Smooth muscle cell of the brain vasculature (primary cell): ENCODE measurements around the gene CNTRL.
"Not testable (repeated sequence)": the region's sequence is repeated elsewhere in the genome, so short reads cannot be mapped to it uniquely, and the experiment has no call there.

Experiments used
- DNase-seq: peaks from one replicate; pipeline ENCODE4 v3.0.0-alpha.2; 2012; ENCODE audit warnings: low read depth, low spot score

The CNTRL gene

GRCh38 chr9:121071756-121072421 lies 2.9 kb upstream of the CNTRL start:
- no peak for DNase-seq

GRCh38 chr9:121073038-121073437 lies 1.7 kb upstream of the CNTRL start:
- no peak for DNase-seq

- no peak for DNase-seq
These were observed 689 bp downstream of the CNTRL start for GRCh38 chr9:121075251-121076036.

GRCh38 chr9:121082075-121082474 lies 7.3 kb downstream of the CNTRL start:
- DNase-seq, result no peak

- no peak for DNase-seq
These were observed 10.9 kb downstream of the CNTRL start for GRCh38 chr9:121085661-121086060.

- DNase-seq, result no peak
These were observed 13.8 kb downstream of the CNTRL start for GRCh38 chr9:121088576-121088975.

GRCh38 chr9:121090743-121091142 lies 16.0 kb downstream of the CNTRL start:
- not testable (repeated sequence) for DNase-seq

- DNase-seq, result no peak
These were observed 20.3 kb downstream of the CNTRL start for GRCh38 chr9:121095057-121095456.

- no peak for DNase-seq
These were observed 23.9 kb downstream of the CNTRL start for GRCh38 chr9:121098567-121099198.

GRCh38 chr9:121104054-121104453 lies 29.3 kb downstream of the CNTRL start:
- DNase-seq, result not testable (repeated sequence)

- DNase-seq, result no peak
These were observed 30.8 kb downstream of the CNTRL start for GRCh38 chr9:121105531-121105930.

GRCh38 chr9:121107029-121107428 lies 32.3 kb downstream of the CNTRL start:
- no peak for DNase-seq

- no peak for DNase-seq
These were observed 33.1 kb downstream of the CNTRL start for GRCh38 chr9:121107881-121108280.

GRCh38 chr9:121115466-121115865 lies 40.7 kb downstream of the CNTRL start:
- no peak for DNase-seq

- DNase-seq, result no peak
These were observed 43.5 kb downstream of the CNTRL start for GRCh38 chr9:121118266-121118665.

- no peak for DNase-seq
These were observed 45.6 kb downstream of the CNTRL start for GRCh38 chr9:121120386-121120785.

GRCh38 chr9:121121582-121122087 lies 46.9 kb downstream of the CNTRL start:
- DNase-seq, result peak; percentile 92

GRCh38 chr9:121122246-121123032 lies 47.7 kb downstream of the CNTRL start:
- DNase-seq, result no peak

GRCh38 chr9:121123816-121124535 lies 49.2 kb downstream of the CNTRL start:
- no peak for DNase-seq

- DNase-seq, result no peak
These were observed 50.8 kb downstream of the CNTRL start for GRCh38 chr9:121125590-121125989.

GRCh38 chr9:121129384-121129783 lies 54.6 kb downstream of the CNTRL start:
- not testable (repeated sequence) for DNase-seq
